SH-SY5Y (cell line): ENCODE data around the gene DPYSL4.

Experiments
- GATA2 ChIP-seq: IDR thresholded peaks from 2 replicates; pipeline ENCODE4 v1.6.1; 2011; ENCODE audit warnings: mild to moderate bottlenecking, low read depth, low read length
- GATA3 ChIP-seq: IDR thresholded peaks from 2 replicates; pipeline ENCODE4 v1.6.1; 2011; ENCODE audit warnings: low read depth, mild to moderate bottlenecking, low read length, moderate library complexity

DPYSL4 gene

GRCh38 chr10:132192076-132192975 is 5.6 kb downstream of the DPYSL4 start:
- no peak for TF ChIP-seq GATA3
- TF ChIP-seq GATA2 = no peak

- TF ChIP-seq GATA2 = no peak
- TF ChIP-seq GATA3 = no peak
Measured at GRCh38 chr10:132192991-132193665, 6.4 kb downstream of the DPYSL4 start.

- TF ChIP-seq GATA3 (no peak), GATA2 (no peak)
Measured at GRCh38 chr10:132193907-132194552, 7.3 kb downstream of the DPYSL4 start.

- TF ChIP-seq GATA2 = no peak
- TF ChIP-seq GATA3 = no peak
Measured at GRCh38 chr10:132194726-132195125, 8.0 kb downstream of the DPYSL4 start.

DNA sequence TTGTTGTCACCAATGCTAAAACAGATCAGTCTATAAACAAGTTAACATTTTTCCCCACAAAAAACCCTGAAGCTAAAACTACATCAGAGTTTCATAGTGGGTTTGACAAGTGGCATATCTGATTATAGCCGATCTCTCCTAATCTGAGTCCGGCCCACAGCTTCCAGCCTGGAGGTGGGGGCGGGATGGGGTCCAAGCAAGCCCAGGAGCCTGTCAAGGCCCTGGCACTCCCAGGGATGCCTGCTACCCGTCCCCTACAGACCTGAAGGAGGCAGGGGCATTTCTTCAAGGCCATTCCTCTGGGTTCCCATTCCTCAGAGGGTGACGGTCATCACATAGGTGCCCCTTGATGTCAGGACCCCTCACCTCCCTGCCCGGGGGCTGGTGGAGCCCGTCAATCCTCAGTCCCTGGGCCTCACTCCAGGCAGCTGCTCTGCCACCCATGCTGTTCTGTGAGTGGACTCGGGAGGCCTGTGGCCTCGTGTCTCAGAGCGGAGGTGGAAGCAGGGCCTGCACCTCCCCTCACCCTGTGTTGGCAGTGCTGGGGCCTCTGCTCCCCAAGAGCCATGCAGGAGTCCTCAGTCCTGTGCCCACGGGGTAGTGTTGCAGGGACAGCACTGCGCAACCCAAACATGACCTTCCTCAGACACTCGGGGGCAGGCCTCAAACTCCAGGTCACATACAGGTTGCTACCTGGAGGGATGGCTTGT is 8.8 kb downstream of the DPYSL4 start:
- TF ChIP-seq GATA2 (no peak), GATA3 (no peak)

- TF ChIP-seq GATA2 (no peak), GATA3 (no peak)
Measured at GRCh38 chr10:132196178-132197113, 9.7 kb downstream of the DPYSL4 start.

GRCh38 chr10:132197271-132198067 is 10.7 kb downstream of the DPYSL4 start:
- no peak for TF ChIP-seq GATA2
- no peak for TF ChIP-seq GATA3

GRCh38 chr10:132198068-132198370 is 11.3 kb downstream of the DPYSL4 start:
- TF ChIP-seq GATA2 = no peak
- no peak for TF ChIP-seq GATA3

GRCh38 chr10:132198381-132199181 is 11.8 kb downstream of the DPYSL4 start:
- TF ChIP-seq GATA3 = no peak
- TF ChIP-seq GATA2 = no peak

- no peak for TF ChIP-seq GATA2
- no peak for TF ChIP-seq GATA3
Measured at GRCh38 chr10:132199268-132199853, 12.6 kb downstream of the DPYSL4 start.

- TF ChIP-seq GATA3 = no peak
- TF ChIP-seq GATA2 = no peak
Measured at GRCh38 chr10:132199854-132200311, 13.1 kb downstream of the DPYSL4 start.
